Measurements from ENCODE around the gene XYLT1.

GRCh38 chr16:17469011-17469740 lies 1.6 kb downstream of the XYLT1 start:
- TF ChIP-seq EZH2 (IDR thresholded peaks at IDR 0.05) (no peak), POLR2AphosphoS5 (IDR thresholded peaks at IDR 0.05; ENCODE audit: borderline replicate concordance, low read depth, low read length) (no peak)

Measured in SK-N-MC (cell line).